ENCODE data around the gene LITAFD. TPM values are rescaled to one million over a fixed set of nuclear protein-coding genes. Genes with fewer than 3 reads are reported as not detected.

The LITAFD gene
- total and polyA plus RNA-seq, 9 of the 15 experiments (the other 6 are each of a cell fraction or from before 2014, with no cell fraction given), result not detected

- ChIA-PET CTCF (ENCODE audit: low intra/inter-chr PET ratio) (no interaction called here), POLR2A (interaction anchor here (0.9 to 2.6 kb wide), 4 partner anchors 9 to 55 kb away, joined by 3 to 9 read pairs (median 6); partner anchors contain the start of genes CARHSP1, PMM2 and TMEM186)
- H3K4me3 ChIP-seq, result no peak overlapping the region
- no TSS peak for BruUV-seq (replicated peaks)
- no peaks in the 10 kb centered on the region for H4K20me1 ChIP-seq (replicated peaks; ENCODE audit: control insufficient read depth, insufficient read depth, low read length)
- DNase-seq (ENCODE audit: extremely low read depth in 1 of 4, low spot score in 3 of 4) (no peak), ATAC-seq (no peak), FAIRE-seq (no peak)
- 76% methylated on average over 8 of the region's 8 CpGs for WGBS (ENCODE audit: insufficient coverage, low coverage, missing lambda C conversion rate)
- no peak overlapping the region for H3K4me2 ChIP-seq (ENCODE audit: insufficient read depth, low read length)
- H3K36me3 ChIP-seq (ENCODE audit: control insufficient read depth, insufficient read depth, low read length), result peaks cover 89% of the 10 kb centered on the region; the same call in 2 of the 3 replicates
- no peak overlapping the region for H2AFZ ChIP-seq (ENCODE audit: low read depth, low read length)
- no peaks in the 10 kb centered on the region for H3K9me1 ChIP-seq (ENCODE audit: control insufficient read depth, insufficient read depth, low read length)
- peaks cover 0 to 4% of the 10 kb centered on the region in 2 experiments; a peak in 1 of 5 replicates for H3K4me1 ChIP-seq (replicated peaks in 1 of 2; ENCODE audit: control insufficient read depth in 2 of 2, insufficient read depth in 2 of 2, low read length in 2 of 2)
- H3K27ac ChIP-seq (ENCODE audit: extremely low read depth, low read depth, low read length), result no peak overlapping the region
- intact Hi-C loops (cut with micrococcal nuclease) (no loop called here), in situ Hi-C loops (cut with MboI) (no loop called here)
- no peaks in the 10 kb centered on the region for H3K9me3 ChIP-seq (replicated peaks; ENCODE audit: control insufficient read depth, insufficient read depth, low read depth, low read length)
- H3K9ac ChIP-seq (ENCODE audit: insufficient read depth in 1 of 2, low read depth in 2 of 2, low read length in 2 of 2), result no peak overlapping the region
- TF ChIP-seq POLR2B (IDR thresholded peaks at IDR 0.05; ENCODE audit: low read depth, partially characterized antibody), result peak; percentile 6
- 0 out of 2 replicates have a peak, but pooled peaks have one; percentile 7 for TF ChIP-seq POLR2AphosphoS5 (IDR thresholded peaks at IDR 0.05; ENCODE audit: control insufficient read depth, insufficient read depth, low read depth, low read length)
- TF ChIP-seq, protein P1, sequence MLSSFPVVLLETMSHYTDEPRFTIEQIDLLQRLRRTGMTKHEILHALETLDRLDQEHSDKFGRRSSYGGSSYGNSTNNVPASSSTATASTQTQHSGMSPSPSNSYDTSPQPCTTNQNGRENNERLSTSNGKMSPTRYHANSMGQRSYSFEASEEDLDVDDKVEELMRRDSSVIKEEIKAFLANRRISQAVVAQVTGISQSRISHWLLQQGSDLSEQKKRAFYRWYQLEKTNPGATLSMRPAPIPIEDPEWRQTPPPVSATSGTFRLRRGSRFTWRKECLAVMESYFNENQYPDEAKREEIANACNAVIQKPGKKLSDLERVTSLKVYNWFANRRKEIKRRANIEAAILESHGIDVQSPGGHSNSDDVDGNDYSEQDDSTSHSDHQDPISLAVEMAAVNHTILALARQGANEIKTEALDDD (IDR thresholded peaks at IDR 0.05), result no peak
- H3K79me2 ChIP-seq (ENCODE audit: control insufficient read depth, insufficient read depth, low read length), result no peaks in the 10 kb centered on the region
- no peaks in the 10 kb centered on the region for H3K27me3 ChIP-seq (ENCODE audit: control insufficient read depth in 2 of 2, insufficient read depth in 2 of 2, low read length in 2 of 2)
These were observed 29.6 kb upstream of the LITAFD start for GRCh38 chr16:8852534-8852933.

DNA sequence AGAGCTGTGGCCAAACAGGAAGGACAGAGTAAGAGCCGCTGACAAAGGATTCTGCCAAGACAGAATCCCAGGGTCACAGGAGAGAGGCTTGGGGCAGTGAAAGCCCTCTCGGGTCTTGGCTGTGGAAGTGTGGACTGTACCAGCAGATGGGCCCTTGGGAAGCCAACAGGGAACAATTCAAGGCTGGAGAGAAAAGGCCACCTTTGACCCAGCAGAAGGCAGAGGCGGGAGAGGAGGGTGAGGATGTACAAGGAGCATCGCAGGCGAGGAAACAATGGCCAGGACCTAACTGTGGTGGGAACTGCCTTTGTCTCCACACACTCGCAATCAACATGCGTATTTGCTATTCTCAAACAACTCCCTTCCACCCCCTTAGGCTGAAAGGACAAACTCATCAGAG is 29.0 kb upstream of the LITAFD start:
- Histone ChIP-seq H3K4me1 (replicated peaks in 1 of 2; ENCODE audit: control insufficient read depth in 2 of 2, insufficient read depth in 2 of 2, low read length in 2 of 2) (peaks cover 0 to 6% of the 10 kb centered on the region in 2 experiments; a peak in 1 of 5 replicates), H3K36me3 (ENCODE audit: control insufficient read depth, insufficient read depth, low read length) (peaks cover 88% of the 10 kb centered on the region; the same call in 2 of the 3 replicates), H4K20me1 (replicated peaks; ENCODE audit: control insufficient read depth, insufficient read depth, low read length) (no peaks in the 10 kb centered on the region), H3K4me2 (ENCODE audit: insufficient read depth, low read length) (no peak overlapping the region), H3K27ac (ENCODE audit: extremely low read depth, low read depth, low read length) (no peak overlapping the region), H3K27me3 (ENCODE audit: control insufficient read depth in 2 of 2, insufficient read depth in 2 of 2, low read length in 2 of 2) (no peaks in the 10 kb centered on the region), H3K9ac (ENCODE audit: insufficient read depth in 1 of 2, low read depth in 2 of 2, low read length in 2 of 2) (no peak overlapping the region), H3K9me3 (replicated peaks; ENCODE audit: control insufficient read depth, insufficient read depth, low read depth, low read length) (no peaks in the 10 kb centered on the region), H3K9me1 (ENCODE audit: control insufficient read depth, insufficient read depth, low read length) (no peaks in the 10 kb centered on the region), H2AFZ (ENCODE audit: low read depth, low read length) (no peak overlapping the region), H3K4me3 (no peak overlapping the region), H3K79me2 (ENCODE audit: control insufficient read depth, insufficient read depth, low read length) (no peaks in the 10 kb centered on the region)
- ATAC-seq, result no peak
- ChIA-PET CTCF (ENCODE audit: low intra/inter-chr PET ratio) (no interaction called here), POLR2A (interaction anchor here (0.6 to 2.3 kb wide), 7 partner anchors 9 to 1804 kb away, joined by 3 to 11 read pairs (median 3); partner anchors contain the start of genes CARHSP1, PMM2 and TMEM186)
- TSS peak; percentile 24 for BruUV-seq (replicated peaks)
- WGBS (ENCODE audit: insufficient coverage, low coverage, missing lambda C conversion rate), result 84% methylated on average over 7 of the region's 7 CpGs
- no peak for DNase-seq (ENCODE audit: extremely low read depth in 1 of 4, low spot score in 3 of 4)
- no peak for TF ChIP-seq TAF1 (IDR thresholded peaks at IDR 0.05; ENCODE audit: control insufficient read depth, extremely low read depth, insufficient read depth, low read length, severe bottlenecking)
- TF ChIP-seq POLR2AphosphoS2 (IDR thresholded peaks at IDR 0.05; ENCODE audit: low read length), result peak; percentile 48
- peak; percentile 12 for TF ChIP-seq POLR2B (IDR thresholded peaks at IDR 0.05; ENCODE audit: low read depth, partially characterized antibody)
- TF ChIP-seq HEY1 (CRISPR knock-in tag; IDR thresholded peaks at IDR 0.05; ENCODE audit: borderline replicate concordance), result no peak
- no peak for TF ChIP-seq BCL6 (CRISPR knock-in tag; IDR thresholded peaks at IDR 0.05)
- TF ChIP-seq POLR2A (conservative IDR thresholded peaks at IDR 0.05), result 0 out of 2 replicates have a peak, but pooled peaks have one; percentile 50
- no peak for TF ChIP-seq ZNF124 (CRISPR knock-in tag; IDR thresholded peaks at IDR 0.05)
- TF ChIP-seq SMARCB1 (IDR thresholded peaks at IDR 0.05; ENCODE audit: insufficient read length, low read depth), result no peak
- TF ChIP-seq ZFPM2 (CRISPR knock-in tag; IDR thresholded peaks at IDR 0.05), result no peak
- no peak for FAIRE-seq
- intact Hi-C loops (cut with micrococcal nuclease) (no loop called here), in situ Hi-C loops (cut with MboI) (no loop called here)
